Stomach (tissue), 9 donors: ENCODE data around the gene HPCA. TPM values are rescaled to one million over a fixed set of nuclear protein-coding genes. Genes with fewer than 3 reads are reported as not detected.
"Not testable (repeated sequence)": the region's sequence is repeated elsewhere in the genome, so short reads cannot be mapped to it uniquely, and the experiment has no call there.

Source experiments
- DNase-seq, 2 donors: peaks; one replicate each; pipeline versions ENCODE4 v3.0.0 to v3.0.0-alpha.2; 2013 to 2019
- H3K27ac ChIP-seq, 5 donors: fragments of 200-600 bp in 4 of 5; sonication (generic) in 4 of 5; one replicate each; pipeline ENCODE4 v1.5.1; 2013 to 2019; ENCODE audit warnings: mild to moderate bottlenecking in 1 of 5, moderate library complexity in 1 of 5
- H3K27me3 ChIP-seq, 3 donors: fragments of 200-600 bp; sonication (generic); one replicate each; pipeline ENCODE4 v1.5.1; 2017 to 2019; ENCODE audit warnings: mixed run types in 1 of 3
- H3K36me3 ChIP-seq, 4 donors: fragments of 200-600 bp; sonication (generic); 1 replicate in 3 of 4; 2 replicates in 1 of 4; pipeline ENCODE4 v1.5.1; 2016 to 2019
- H3K4me1 ChIP-seq, 4 donors: fragments of 200-600 bp; sonication (generic); one replicate each; pipeline ENCODE4 v1.5.1; 2016 to 2019
- H3K4me3 ChIP-seq, 4 donors: fragments of 200-600 bp; sonication (generic) in 3 of 4; one replicate each; pipeline ENCODE4 v1.5.1; 2016 to 2019; ENCODE audit warnings: mild to moderate bottlenecking in 1 of 4
- H3K9me3 ChIP-seq, 4 donors: fragments of 200-600 bp; sonication (generic); one replicate each; pipeline ENCODE4 v1.5.1; 2016 to 2019
- CTCF ChIP-seq, 7 experiments: fragments of 450-650 bp in 4 of 7; fragments of 200-600 bp in 3 of 7; sonication (generic) in 3 of 7; IDR thresholded peaks; one replicate each; pipeline ENCODE4 v1.5.1; 2016 to 2019; ENCODE audit warnings: antibody characterized with exemption in 7 of 7, control low read depth in 2 of 7, mild to moderate bottlenecking in 1 of 7
- EP300 ChIP-seq: sonication (generic); formaldehyde crosslinking; IDR thresholded peaks from one replicate; pipeline ENCODE4 v1.6.1; 2017; ENCODE audit warnings: antibody characterized with exemption
- POLR2A ChIP-seq, 4 donors: fragments of 450-650 bp; IDR thresholded peaks; one replicate each; pipeline ENCODE4 v1.6.1; 2016; ENCODE audit warnings: antibody characterized with exemption in 4 of 4, control low read depth in 2 of 4, mild to moderate bottlenecking in 1 of 4, moderate library complexity in 1 of 4
- POLR2AphosphoS5 ChIP-seq, 3 donors: sonication (generic); formaldehyde crosslinking; IDR thresholded peaks; one replicate each; pipeline ENCODE4 v1.6.1; 2016; ENCODE audit warnings: antibody characterized with exemption in 3 of 3
- WGBS, 5 donors: extraction: QIAGEN DNeasy Blood & Tissue Kit in 3 of 5; methylation state at CpG; one replicate each; pipeline versions ENCODE4 v1.1.5 to v1.1.7; 2013 to 2018; 5-methylcytosine and 5-hydroxymethylcytosine counted together
- intact Hi-C: fragments of 100-400 bp; cut with DNase I; formaldehyde crosslinking; loops from one replicate; pipeline ENCODE4 v1.15.1; 2023; ENCODE audit warnings: low total_unique reads
- polyA plus RNA-seq, 3 donors: library from polyadenylated mRNA; stranded (reverse); fragments of 200-250 nt; gene quantifications; one replicate each; pipeline ENCODE4 v1.2.3, GENCODE V29; 2013
- total RNA-seq, 5 donors: library from RNA; depleted of rRNA; stranded (reverse); fragments of >200 nt; gene quantifications; one replicate each; pipeline versions ENCODE4 v1.1.0 to v1.2.3, GENCODE V29; 2014 to 2016
- donor health status: healthy with polysubstance abuse.
- donor health status: Bipolar disorder and iron deficiency.
- donor health status: healthy.

Gene HPCA
- total and polyA plus RNA-seq, 8 donors: 0.30 to 4.9 (median 0.75) TPM; not detected in 5

- Histone ChIP-seq H3K9me3 (no peaks in the 10 kb centered on the region), H3K4me3 (no peak overlapping the region), H3K27ac (peak overlapping the region; percentile 50 to 82 (median 77)), H3K36me3 (no peaks in the 10 kb centered on the region), H3K27me3 (peaks cover 0 to 30% (median 3%) of the 10 kb centered on the region in 3 donors), H3K4me1 (peaks cover 20 to 48% (median 36%) of the 10 kb centered on the region in 4 donors)
- intact Hi-C loops: no loop called here
- DNase-seq: peak; percentile 71 to 87
- 56 to 66% (median 59%) methylated on average over 3 of the region's 3 CpGs for WGBS, 5 donors
- no peak for TF ChIP-seq POLR2A (IDR thresholded peaks at IDR 0.05)
- peak in 2 of 3 donors; percentile 37 to 63 for TF ChIP-seq POLR2AphosphoS5 (IDR thresholded peaks at IDR 0.05)
Observed at GRCh38 chr1:32903991-32904785, 17.9 kb downstream of the HPCA start.

GRCh38 chr1:32904797-32905196 lies 18.5 kb downstream of the HPCA start:
- peaks cover 0 to 29% (median 3%) of the 10 kb centered on the region in 3 donors for H3K27me3 ChIP-seq
- no peak overlapping the region for H3K4me3 ChIP-seq
- H3K9me3 ChIP-seq: no peaks in the 10 kb centered on the region
- DNase-seq: no peak
- 16 to 54% (median 40%) methylated on average over 2 of the region's 2 CpGs for WGBS, 5 donors
- TF ChIP-seq POLR2A (IDR thresholded peaks at IDR 0.05): no peak
- no peak for TF ChIP-seq CTCF (IDR thresholded peaks at IDR 0.05)
- TF ChIP-seq POLR2AphosphoS5 (IDR thresholded peaks at IDR 0.05): no peak
- TF ChIP-seq EP300: no peak
- H3K4me1 ChIP-seq: peaks cover 20 to 48% (median 33%) of the 10 kb centered on the region in 4 donors
- intact Hi-C loops: no loop called here
- H3K27ac ChIP-seq: peak overlapping the region; percentile 50 to 82 (median 73)
- H3K36me3 ChIP-seq: no peaks in the 10 kb centered on the region

- Histone ChIP-seq H3K4me1 (peaks cover 16 to 40% (median 26%) of the 10 kb centered on the region in 4 donors), H3K27me3 (peaks cover 0 to 21% (median 2%) of the 10 kb centered on the region in 3 donors), H3K27ac (peak overlapping the region in 4 of 5 donors; percentile 50 to 82 (median 73))
- intact Hi-C loops, H3K4me3 ChIP-seq, DNase-seq, H3K36me3 ChIP-seq, H3K9me3 ChIP-seq: not testable (repeated sequence)
- WGBS, 5 donors: 83 to 84% (median 83%) methylated on average over 10 of the region's 10 CpGs
Observed at GRCh38 chr1:32905588-32905987, 19.3 kb downstream of the HPCA start.

GRCh38 chr1:32906654-32907053 lies 20.4 kb downstream of the HPCA start:
- H3K27ac ChIP-seq: peak overlapping the region in 2 of 5 donors; percentile 28 to 82
- no peaks in the 10 kb centered on the region for H3K9me3 ChIP-seq
- H3K4me3 ChIP-seq: no peak overlapping the region
- no peaks in the 10 kb centered on the region for H3K36me3 ChIP-seq
- WGBS, 5 donors: 81 to 88% (median 86%) methylated on average over 7 of the region's 7 CpGs
- intact Hi-C loops: no loop called here
- H3K27me3 ChIP-seq: peaks cover 0 to 12% (median 0%) of the 10 kb centered on the region in 3 donors
- TF ChIP-seq EP300 (no peak), POLR2AphosphoS5 (IDR thresholded peaks at IDR 0.05) (no peak), CTCF (IDR thresholded peaks at IDR 0.05) (no peak), POLR2A (IDR thresholded peaks at IDR 0.05) (no peak)
- DNase-seq: no peak
- peaks cover 12 to 34% (median 18%) of the 10 kb centered on the region in 4 donors for H3K4me1 ChIP-seq

- Histone ChIP-seq H3K27me3 (peaks cover 0 to 4% (median 0%) of the 10 kb centered on the region in 3 donors), H3K4me1 (peaks cover 5 to 26% (median 17%) of the 10 kb centered on the region in 4 donors), H3K4me3 (no peak overlapping the region), H3K27ac (peak overlapping the region in 2 of 5 donors; percentile 26 to 28), H3K9me3 (no peaks in the 10 kb centered on the region), H3K36me3 (no peaks in the 10 kb centered on the region)
- TF ChIP-seq POLR2A (IDR thresholded peaks at IDR 0.05) (no peak), POLR2AphosphoS5 (IDR thresholded peaks at IDR 0.05) (peak in 1 of 3 donors; percentile 42)
- intact Hi-C loops: no loop called here
- WGBS, 5 donors: 9 to 21% (median 13%) methylated on average over 4 of the region's 4 CpGs
- DNase-seq: peak in 1 of 2 donors; percentile 53
Observed at GRCh38 chr1:32907435-32907834, 21.1 kb downstream of the HPCA start.
